8988T (cell line): Measurements from ENCODE around the gene LARP4.

Experiments
- DNase-seq: peaks from one replicate; pipeline ENCODE4 v3.0.0; 2011

The LARP4 gene

GRCh38 chr12:50529345-50529744 lies 128.7 kb downstream of the LARP4 start:
- no peak for DNase-seq
